ENCODE results near the gene ICOS. TPM values are rescaled to one million over a fixed set of nuclear protein-coding genes. Genes with fewer than 3 reads are reported as not detected.

Gene ICOS
- total and polyA plus RNA-seq, 2 of the 4 experiments (the other 2 are of a cell fraction): not detected

DNA sequence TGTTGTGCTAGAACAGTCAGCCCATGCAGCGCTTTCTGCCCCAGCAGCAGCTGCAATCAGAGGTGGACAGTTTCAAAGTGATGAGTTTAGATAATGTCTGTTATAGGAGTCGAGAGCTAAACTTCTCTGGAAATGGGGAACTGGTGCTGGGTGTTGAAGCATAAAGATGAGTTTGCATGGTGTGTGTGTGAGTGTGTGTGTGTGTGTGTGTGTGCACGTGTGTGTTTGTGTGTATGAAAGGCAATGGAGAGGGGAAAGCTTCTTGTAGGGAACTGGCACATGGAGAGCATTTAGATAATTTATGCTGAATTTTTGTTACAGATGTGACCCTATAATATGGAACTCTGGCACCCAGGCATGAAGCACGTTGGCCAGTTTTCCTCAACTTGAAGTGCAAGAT lies 22.7 kb downstream of the ICOS start:
- dilution Hi-C loops (cut with HindIII; ENCODE audit: low sequenced_read_pairs, unreplicated experiment): no loop called here
- TF ChIP-seq NFE2L2 (IDR thresholded peaks at IDR 0.05; ENCODE audit: low read depth, low read length) (no peak), CEBPB (IDR thresholded peaks at IDR 0.05; ENCODE audit: low read depth, low read length) (no peak), MXI1 (IDR thresholded peaks at IDR 0.05; ENCODE audit: borderline replicate concordance, low read depth, low read length) (no peak), POLR2A (IDR thresholded peaks at IDR 0.05; ENCODE audit: low read depth, low read length) (no peak), SMC3 (IDR thresholded peaks at IDR 0.05; ENCODE audit: low read depth, low read length) (no peak), RFX5 (IDR thresholded peaks at IDR 0.05; ENCODE audit: low read depth, low read length) (no peak), RCOR1 (IDR thresholded peaks at IDR 0.05; ENCODE audit: insufficient replicate concordance, low read length) (no peak), RAD21 (IDR thresholded peaks at IDR 0.05; ENCODE audit: low read length) (no peak)
- TF ChIP-seq, protein P1, sequence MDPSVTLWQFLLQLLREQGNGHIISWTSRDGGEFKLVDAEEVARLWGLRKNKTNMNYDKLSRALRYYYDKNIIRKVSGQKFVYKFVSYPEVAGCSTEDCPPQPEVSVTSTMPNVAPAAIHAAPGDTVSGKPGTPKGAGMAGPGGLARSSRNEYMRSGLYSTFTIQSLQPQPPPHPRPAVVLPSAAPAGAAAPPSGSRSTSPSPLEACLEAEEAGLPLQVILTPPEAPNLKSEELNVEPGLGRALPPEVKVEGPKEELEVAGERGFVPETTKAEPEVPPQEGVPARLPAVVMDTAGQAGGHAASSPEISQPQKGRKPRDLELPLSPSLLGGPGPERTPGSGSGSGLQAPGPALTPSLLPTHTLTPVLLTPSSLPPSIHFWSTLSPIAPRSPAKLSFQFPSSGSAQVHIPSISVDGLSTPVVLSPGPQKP (IDR thresholded peaks at IDR 0.05; ENCODE audit: borderline replicate concordance, low read depth, low read length): no peak
- TF ChIP-seq, protein P2, sequence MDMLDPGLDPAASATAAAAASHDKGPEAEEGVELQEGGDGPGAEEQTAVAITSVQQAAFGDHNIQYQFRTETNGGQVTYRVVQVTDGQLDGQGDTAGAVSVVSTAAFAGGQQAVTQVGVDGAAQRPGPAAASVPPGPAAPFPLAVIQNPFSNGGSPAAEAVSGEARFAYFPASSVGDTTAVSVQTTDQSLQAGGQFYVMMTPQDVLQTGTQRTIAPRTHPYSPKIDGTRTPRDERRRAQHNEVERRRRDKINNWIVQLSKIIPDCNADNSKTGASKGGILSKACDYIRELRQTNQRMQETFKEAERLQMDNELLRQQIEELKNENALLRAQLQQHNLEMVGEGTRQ (IDR thresholded peaks at IDR 0.05; ENCODE audit: low read depth, low read length): no peak
- in situ Hi-C loops (cut with MboI; ENCODE audit: low sequenced_read_pairs): no loop called here
- H3K4ac ChIP-seq (ENCODE audit: low read depth, low read length): no peak overlapping the region
- no peak overlapping the region for H4K8ac ChIP-seq (ENCODE audit: low read depth in 2 of 2, low read length in 2 of 2)
- H3K27ac ChIP-seq (ENCODE audit: insufficient read depth, low read length): no peak overlapping the region
- POLR2A ChIA-PET (ENCODE audit: unreplicated experiment): no interaction called here
- no peak overlapping the region for H2AK5ac ChIP-seq (ENCODE audit: low read depth, low read length)
- H4K20me1 ChIP-seq (ENCODE audit: insufficient read depth, low read length): no peaks in the 10 kb centered on the region
- intact Hi-C loops (cut with micrococcal nuclease): no loop called here
- CTCF ChIA-PET: no interaction called here
- 85% methylated on average over 2 of the region's 4 CpGs; no CpG with 5 or more reads in 1 of the 2 experiments for WGBS, 2 experiments (ENCODE audit: extremely low coverage in 2 of 2, insufficient read length in 1 of 2)
- H4K5ac ChIP-seq (ENCODE audit: low read depth, low read length): no peak overlapping the region
- no TSS peak for BruUV-seq (replicated peaks)
- H3K27me3 ChIP-seq (ENCODE audit: control insufficient read depth, insufficient read depth, low read length): peaks cover 6% of the 10 kb centered on the region
- no peak overlapping the region for H2BK120ac ChIP-seq (ENCODE audit: low read depth, low read length)
- H2AK9ac ChIP-seq (replicated peaks; ENCODE audit: low read depth, low read length, poor library complexity): no peak overlapping the region
- H3K14ac ChIP-seq (replicated peaks; ENCODE audit: low read depth, low read length): no peak overlapping the region
- no peaks in the 10 kb centered on the region for H3K79me1 ChIP-seq (ENCODE audit: low read depth in 1 of 2, low read length in 2 of 2)
- no peak overlapping the region for H3K18ac ChIP-seq (ENCODE audit: low read depth, low read length)
- no peaks in the 10 kb centered on the region for H3K36me3 ChIP-seq (ENCODE audit: control insufficient read depth, insufficient read depth, low read length)
- no peak overlapping the region for H3K56ac ChIP-seq (ENCODE audit: extremely low read depth, insufficient read depth, low read length)
- H3K9me1 ChIP-seq (ENCODE audit: insufficient read depth, low read length): no peaks in the 10 kb centered on the region
- no peak overlapping the region for H2BK5ac ChIP-seq (ENCODE audit: low read depth, low read length, poor library complexity, severe bottlenecking)
- H3K4me1 ChIP-seq (ENCODE audit: control insufficient read depth, insufficient read depth, low read length): no peaks in the 10 kb centered on the region; the same call in 1 of the 2 replicates
- ATAC-seq (ENCODE audit: low read depth) (no peak), DNase-seq (no peak)
- no peak overlapping the region for H2AFZ ChIP-seq (replicated peaks; ENCODE audit: low read length, poor library complexity)
- no peak overlapping the region for H2BK20ac ChIP-seq (ENCODE audit: low read depth, low read length)
- no peak overlapping the region for H3K23ac ChIP-seq (ENCODE audit: low read depth, low read length)
- no peak overlapping the region for H3K9ac ChIP-seq (ENCODE audit: low read depth, low read length)
- no peaks in the 10 kb centered on the region for H3K9me3 ChIP-seq (ENCODE audit: control insufficient read depth, insufficient read depth, low read length)
- H3K4me3 ChIP-seq (ENCODE audit: insufficient read depth, low read depth, low read length): no peak overlapping the region
- H4K91ac ChIP-seq (ENCODE audit: insufficient read depth, low read depth, low read length): no peak overlapping the region
- H3K4me2 ChIP-seq (ENCODE audit: low read depth, low read length): no peak overlapping the region
- H2BK15ac ChIP-seq (ENCODE audit: low read depth, low read length): no peak overlapping the region

Measured in IMR-90 (cell line).